ENCODE results near the gene TTLL11. TPM values are rescaled to one million over a fixed set of nuclear protein-coding genes. Genes with fewer than 3 reads are reported as not detected.
"Not testable (repeated sequence)": the region's sequence is repeated elsewhere in the genome, so short reads cannot be mapped to it uniquely, and the experiment has no call there.

TTLL11 gene
- total RNA-seq, 1 experiment from 2014 or later = 4.0 TPM

- no peak for DNase-seq (ENCODE audit: extremely low read depth, low read depth)
Measured at GRCh38 chr9:122125509-122126330, 32.6 kb upstream of the TTLL11 start.

- peak; percentile 74 for DNase-seq (ENCODE audit: extremely low read depth, low read depth)
Measured at GRCh38 chr9:122125158-122125508, 32.0 kb upstream of the TTLL11 start.

GRCh38 chr9:122124528-122124927, 31.4 kb upstream of the TTLL11 start:
- no peak for DNase-seq (ENCODE audit: extremely low read depth, low read depth)

- no peak for DNase-seq (ENCODE audit: extremely low read depth, low read depth)
Measured at GRCh38 chr9:122124048-122124447, 30.9 kb upstream of the TTLL11 start.

- DNase-seq (ENCODE audit: extremely low read depth, low read depth) = peak; percentile 65
Measured at GRCh38 chr9:122122903-122123632, 30.0 kb upstream of the TTLL11 start.

GRCh38 chr9:122122468-122122867, 29.4 kb upstream of the TTLL11 start:
- no peak for DNase-seq (ENCODE audit: extremely low read depth, low read depth)

GRCh38 chr9:122121931-122122330, 28.8 kb upstream of the TTLL11 start:
- DNase-seq (ENCODE audit: extremely low read depth, low read depth) = no peak

GRCh38 chr9:122121391-122121790, 28.3 kb upstream of the TTLL11 start:
- no peak for DNase-seq (ENCODE audit: extremely low read depth, low read depth)

GRCh38 chr9:122120316-122121071, 27.4 kb upstream of the TTLL11 start:
- no peak for DNase-seq (ENCODE audit: extremely low read depth, low read depth)

GRCh38 chr9:122119721-122120120, 26.6 kb upstream of the TTLL11 start:
- no peak for DNase-seq (ENCODE audit: extremely low read depth, low read depth)

GRCh38 chr9:122119166-122119521, 26.0 kb upstream of the TTLL11 start:
- no peak for DNase-seq (ENCODE audit: extremely low read depth, low read depth)

- no peak for DNase-seq (ENCODE audit: extremely low read depth, low read depth)
Measured at GRCh38 chr9:122118343-122119165, 25.4 kb upstream of the TTLL11 start.

GRCh38 chr9:122117241-122117640, 24.1 kb upstream of the TTLL11 start:
- not testable (repeated sequence) for DNase-seq (ENCODE audit: extremely low read depth, low read depth)

- DNase-seq (ENCODE audit: extremely low read depth, low read depth) = no peak
Measured at GRCh38 chr9:122116448-122117173, 23.5 kb upstream of the TTLL11 start.

- DNase-seq (ENCODE audit: extremely low read depth, low read depth) = no peak
Measured at GRCh38 chr9:122116040-122116439, 22.9 kb upstream of the TTLL11 start.

- no peak for DNase-seq (ENCODE audit: extremely low read depth, low read depth)
Measured at GRCh38 chr9:122115176-122116035, 22.3 kb upstream of the TTLL11 start.

- no peak for DNase-seq (ENCODE audit: extremely low read depth, low read depth)
Measured at GRCh38 chr9:122113574-122113973, 20.5 kb upstream of the TTLL11 start.

- no peak for DNase-seq (ENCODE audit: extremely low read depth, low read depth)
Measured at GRCh38 chr9:122112238-122112637, 19.1 kb upstream of the TTLL11 start.
